Upper lobe of left lung (tissue), 6 donors: Measurements from ENCODE around the gene TMED7. TPM values are rescaled to one million over a fixed set of nuclear protein-coding genes. Genes with fewer than 3 reads are reported as not detected.
A peak's percentile ranks its signal among the peaks of the same experiment; 100 is the strongest.

Experiments
- ATAC-seq, 2 donors: fragments of 200-7000 bp; cut with Tn5 transposase; one replicate each; pipeline ENCODE4 v1.9.1; 2022; ENCODE audit warnings: mild to moderate bottlenecking in 2 of 2, moderate library complexity in 2 of 2; ENCODE audit not compliant: low FRiP score in 2 of 2
- DNase-seq, 2 donors: peaks; one replicate each; pipeline ENCODE4 v3.0.0-alpha.2; 2019 to 2020
- H3K27ac ChIP-seq, 4 donors: fragments of 200-600 bp; sonication (generic); one replicate each; pipeline ENCODE4 v1.5.1; 2016 to 2019
- H3K27me3 ChIP-seq, 4 donors: fragments of 200-600 bp; sonication (generic); one replicate each; pipeline ENCODE4 v1.5.1; 2017 to 2019
- H3K36me3 ChIP-seq, 4 donors: fragments of 200-600 bp; sonication (generic); one replicate each; pipeline ENCODE4 v1.5.1; 2016 to 2019
- H3K4me1 ChIP-seq, 4 donors: fragments of 200-600 bp; sonication (generic); one replicate each; pipeline ENCODE4 v1.5.1; 2018 to 2019
- H3K4me3 ChIP-seq, 4 donors: fragments of 200-600 bp; sonication (generic); one replicate each; pipeline ENCODE4 v1.5.1; 2017 to 2019; ENCODE audit warnings: mild to moderate bottlenecking in 2 of 4, moderate library complexity in 1 of 4
- H3K9me3 ChIP-seq, 4 donors: fragments of 200-600 bp; sonication (generic); one replicate each; pipeline ENCODE4 v1.5.1; 2018 to 2019
- EP300 ChIP-seq, 4 donors: sonication (generic); formaldehyde crosslinking; IDR thresholded peaks; one replicate each; pipeline ENCODE4 v1.5.1; 2017; ENCODE audit warnings: antibody characterized with exemption in 4 of 4, control low read depth in 2 of 4
- POLR2A ChIP-seq, 4 donors: fragments of 450-650 bp; IDR thresholded peaks; one replicate each; pipeline ENCODE4 v1.5.1; 2016 to 2017; ENCODE audit warnings: antibody characterized with exemption in 4 of 4, mild to moderate bottlenecking in 2 of 4
- POLR2AphosphoS5 ChIP-seq, 2 donors: sonication (generic); formaldehyde crosslinking; IDR thresholded peaks; one replicate each; pipeline ENCODE4 v1.5.1; 2017; ENCODE audit warnings: antibody characterized with exemption in 2 of 2
- WGBS, 2 donors: methylation state at CpG; one replicate each; pipeline ENCODE4 v1.1.5; 2017 to 2018; 5-methylcytosine and 5-hydroxymethylcytosine counted together
- total RNA-seq, 6 donors: library from RNA; depleted of rRNA in 4 of 6; stranded (reverse); fragments of >200 nt in 4 of 6; gene quantifications; one replicate each; pipeline versions ENCODE4 v1.1.0 to v1.2.1, GENCODE V29; 2016 to 2021
- TF ChIP-seq, protein P1 (sequence below), 6 experiments: fragments of 450-650 bp in 4 of 6; fragments of 200-600 bp in 2 of 6; sonication (generic) in 2 of 6; IDR thresholded peaks; one replicate each; pipeline ENCODE4 v1.5.1; 2016 to 2019; ENCODE audit warnings: antibody characterized with exemption in 6 of 6
- donor health status: DM: no; HTN: no; CAD: no; lungs with moderate emphysema.
- donor health status: DM: no; HTN: yes; CAD: no; lungs with severe emphysema.

TMED7 gene
- total RNA-seq, 6 donors from 2014 or later, result 16.8 to 116 (median 99.6) TPM

DNA sequence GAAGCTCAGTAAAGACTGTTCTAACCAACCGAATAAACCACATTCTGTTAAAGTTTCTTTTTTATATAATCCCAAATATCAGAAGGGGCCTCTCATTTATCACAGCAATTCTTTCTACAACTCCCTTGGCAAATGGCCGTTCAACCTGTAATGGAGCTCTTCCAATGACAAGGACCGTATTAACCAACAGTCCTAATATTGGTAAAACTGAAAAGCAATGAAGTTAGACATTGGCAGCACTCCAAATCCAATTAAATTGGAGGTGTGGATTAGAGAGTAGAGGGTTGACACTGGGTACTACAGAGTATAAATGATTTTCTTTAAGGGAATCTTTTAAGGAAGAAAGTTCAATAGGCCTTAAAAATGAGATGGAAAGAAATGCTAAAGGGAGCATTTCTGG, 842 bp downstream of the TMED7 start:
- Histone ChIP-seq H3K27me3 (no peaks in the 10 kb centered on the region), H3K9me3 (no peaks in the 10 kb centered on the region), H3K4me1 (peaks cover 22 to 32% (median 30%) of the 10 kb centered on the region in 4 donors), H3K36me3 (peaks cover 0 to 12% (median 2%) of the 10 kb centered on the region in 4 donors), H3K27ac (peak overlapping the region; percentile 89 to 98 (median 96)), H3K4me3 (peak overlapping the region; percentile 65 to 95 (median 84))
- TF ChIP-seq, protein P1, sequence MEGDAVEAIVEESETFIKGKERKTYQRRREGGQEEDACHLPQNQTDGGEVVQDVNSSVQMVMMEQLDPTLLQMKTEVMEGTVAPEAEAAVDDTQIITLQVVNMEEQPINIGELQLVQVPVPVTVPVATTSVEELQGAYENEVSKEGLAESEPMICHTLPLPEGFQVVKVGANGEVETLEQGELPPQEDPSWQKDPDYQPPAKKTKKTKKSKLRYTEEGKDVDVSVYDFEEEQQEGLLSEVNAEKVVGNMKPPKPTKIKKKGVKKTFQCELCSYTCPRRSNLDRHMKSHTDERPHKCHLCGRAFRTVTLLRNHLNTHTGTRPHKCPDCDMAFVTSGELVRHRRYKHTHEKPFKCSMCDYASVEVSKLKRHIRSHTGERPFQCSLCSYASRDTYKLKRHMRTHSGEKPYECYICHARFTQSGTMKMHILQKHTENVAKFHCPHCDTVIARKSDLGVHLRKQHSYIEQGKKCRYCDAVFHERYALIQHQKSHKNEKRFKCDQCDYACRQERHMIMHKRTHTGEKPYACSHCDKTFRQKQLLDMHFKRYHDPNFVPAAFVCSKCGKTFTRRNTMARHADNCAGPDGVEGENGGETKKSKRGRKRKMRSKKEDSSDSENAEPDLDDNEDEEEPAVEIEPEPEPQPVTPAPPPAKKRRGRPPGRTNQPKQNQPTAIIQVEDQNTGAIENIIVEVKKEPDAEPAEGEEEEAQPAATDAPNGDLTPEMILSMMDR (IDR thresholded peaks at IDR 0.05), result no peak
- TF ChIP-seq EP300 (IDR thresholded peaks at IDR 0.05) (no peak), POLR2A (IDR thresholded peaks at IDR 0.05) (no peak), POLR2AphosphoS5 (IDR thresholded peaks at IDR 0.05) (no peak)
- no peak for DNase-seq
- ATAC-seq, result no peak
- 41 to 42% methylated on average over 3 of the region's 3 CpGs for WGBS, 2 donors

- ATAC-seq, result no peak
- peak overlapping the region in 2 of 4 donors; percentile 65 to 88 for H3K4me3 ChIP-seq
- peaks cover 22 to 32% (median 30%) of the 10 kb centered on the region in 4 donors for H3K4me1 ChIP-seq
Measured at GRCh38 chr5:115623658-115624057, 2.2 kb downstream of the TMED7 start.

DNA sequence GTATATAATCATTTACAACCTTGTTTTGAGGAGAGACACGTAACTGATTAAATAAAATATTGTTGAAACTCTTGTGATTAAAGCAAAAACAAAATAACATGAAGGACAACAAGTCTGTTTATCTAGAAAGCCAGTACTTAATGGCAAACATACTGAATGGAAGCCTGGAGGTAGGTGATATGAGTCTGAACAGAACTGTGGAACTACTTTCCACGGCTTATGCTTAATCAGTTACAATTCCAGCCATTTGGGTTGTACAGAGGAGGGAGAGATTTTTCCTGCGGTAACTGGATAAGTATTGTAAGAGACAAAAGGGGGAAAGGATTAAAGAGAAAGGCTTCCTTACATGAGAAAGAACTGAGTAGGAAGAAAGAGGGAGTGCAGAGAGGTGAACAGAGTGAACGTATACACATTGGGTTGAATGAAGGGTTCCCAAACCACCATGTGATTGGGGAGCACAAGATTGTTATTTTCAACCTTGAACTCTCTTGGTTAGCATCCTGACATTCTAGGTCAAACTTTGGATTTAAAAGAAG, 4.4 kb downstream of the TMED7 start:
- DNase-seq (no peak), ATAC-seq (no peak)
- Histone ChIP-seq H3K36me3 (peaks cover 0 to 47% (median 16%) of the 10 kb centered on the region in 4 donors), H3K4me1 (peaks cover 22 to 32% (median 30%) of the 10 kb centered on the region in 4 donors), H3K27me3 (no peaks in the 10 kb centered on the region), H3K4me3 (no peak overlapping the region), H3K9me3 (no peaks in the 10 kb centered on the region), H3K27ac (no peak overlapping the region)
- WGBS, 2 donors, result 87 to 90% methylated on average over 4 of the region's 4 CpGs
- no peak for TF ChIP-seq POLR2AphosphoS5 (IDR thresholded peaks at IDR 0.05)
- TF ChIP-seq, protein P1 (IDR thresholded peaks at IDR 0.05), result no peak
- TF ChIP-seq EP300 (IDR thresholded peaks at IDR 0.05), result no peak
- TF ChIP-seq POLR2A (IDR thresholded peaks at IDR 0.05), result no peak

More at GRCh38 chr5:115623658-115624057, 2.2 kb downstream of the TMED7 start:
- TF ChIP-seq POLR2A (IDR thresholded peaks at IDR 0.05) (no peak), POLR2AphosphoS5 (IDR thresholded peaks at IDR 0.05) (no peak), EP300 (IDR thresholded peaks at IDR 0.05) (no peak)
- TF ChIP-seq, protein P1 (IDR thresholded peaks at IDR 0.05), result no peak
- H3K27ac ChIP-seq, result peak overlapping the region in 1 of 4 donors; percentile 94
- WGBS, 2 donors, result 62 to 70% methylated on average over 5 of the region's 5 CpGs
- H3K36me3 ChIP-seq, result peaks cover 0 to 25% (median 9%) of the 10 kb centered on the region in 4 donors
- H3K9me3 ChIP-seq, result no peaks in the 10 kb centered on the region
- no peak for DNase-seq
- H3K27me3 ChIP-seq, result no peaks in the 10 kb centered on the region

- DNase-seq (no peak), ATAC-seq (no peak)
- Histone ChIP-seq H3K27ac (no peak overlapping the region), H3K4me3 (no peak overlapping the region), H3K9me3 (no peaks in the 10 kb centered on the region), H3K4me1 (peaks cover 0 to 5% (median 0%) of the 10 kb centered on the region in 4 donors), H3K27me3 (no peaks in the 10 kb centered on the region), H3K36me3 (peaks cover 0 to 67% (median 16%) of the 10 kb centered on the region in 4 donors)
- WGBS, 2 donors, result 0 to 24% methylated on average over 1 of the region's 1 CpG
- TF ChIP-seq, protein P1 (IDR thresholded peaks at IDR 0.05), result no peak
- TF ChIP-seq EP300 (IDR thresholded peaks at IDR 0.05), result no peak
- TF ChIP-seq POLR2AphosphoS5 (IDR thresholded peaks at IDR 0.05), result no peak
- no peak for TF ChIP-seq POLR2A (IDR thresholded peaks at IDR 0.05)
Measured at GRCh38 chr5:115616892-115617291, 8.9 kb downstream of the TMED7 start.

- H3K27me3 ChIP-seq, result no peaks in the 10 kb centered on the region
- no peak for DNase-seq
- H3K4me3 ChIP-seq, result no peak overlapping the region
- H3K36me3 ChIP-seq, result peaks cover 0 to 67% (median 16%) of the 10 kb centered on the region in 4 donors
- H3K9me3 ChIP-seq, result no peaks in the 10 kb centered on the region
- TF ChIP-seq POLR2AphosphoS5 (IDR thresholded peaks at IDR 0.05) (no peak), POLR2A (IDR thresholded peaks at IDR 0.05) (no peak), EP300 (IDR thresholded peaks at IDR 0.05) (no peak)
- TF ChIP-seq, protein P1 (IDR thresholded peaks at IDR 0.05), result no peak
- no peak overlapping the region for H3K27ac ChIP-seq
- no peak for ATAC-seq
- H3K4me1 ChIP-seq, result peaks cover 0 to 4% (median 0%) of the 10 kb centered on the region in 4 donors
Measured at GRCh38 chr5:115616472-115616871, 9.4 kb downstream of the TMED7 start.
